A673 (cell line): ENCODE measurements around the gene TMEM74B. TPM values are rescaled to one million over a fixed set of nuclear protein-coding genes. Genes with fewer than 3 reads are reported as not detected.

Experiments used
- BruUV-seq: library from RNA; stranded (reverse); fragments of 400-500 nt; replicated peaks from 2 replicates; lab custom pipeline; 2021; lab: Mats Ljungman, UMichigan
- CTCF ChIA-PET: fragments of 300-600 bp; sonication (Branson Sonifier 250); formaldehyde crosslinking; loops from one replicate; lab custom pipeline; 2022; ENCODE audit warnings: antibody characterized with exemption; lab: Charles Lee
- POLR2A ChIA-PET: fragments of 300-600 bp; sonication (Branson Sonifier 250); formaldehyde crosslinking; loops from one replicate; lab custom pipeline; 2022; ENCODE audit warnings: antibody characterized with exemption; ENCODE audit not compliant: low non-redundant PET; lab: Charles Lee
- DNase-seq: peaks from one replicate; pipeline ENCODE4 v3.0.0-alpha.2; 2015; ENCODE audit warnings: low spot score
- H3K27ac ChIP-seq: fragments of 200-600 bp; sonication (generic); 2 replicates; pipeline ENCODE4 v1.5.1; 2016; ENCODE audit warnings: mixed run types, low read depth, mild to moderate bottlenecking, mixed read lengths, antibody characterized with exemption, low read length; ENCODE audit not compliant: poor library complexity, severe bottlenecking
- H3K27me3 ChIP-seq: fragments of 200-600 bp; sonication (generic); replicated peaks from 2 replicates; pipeline ENCODE4 v1.6.1; 2017; ENCODE audit warnings: mixed run types, low read depth, mild to moderate bottlenecking, mixed read lengths, antibody characterized with exemption, low read length; ENCODE audit not compliant: insufficient read depth, poor library complexity
- H3K36me3 ChIP-seq: fragments of 200-600 bp; sonication (generic); 2 replicates; pipeline ENCODE4 v1.6.1; 2016; ENCODE audit warnings: mixed run types, mild to moderate bottlenecking, mixed read lengths, antibody characterized with exemption, low read length; ENCODE audit not compliant: insufficient read depth, poor library complexity, severe bottlenecking
- H3K4me1 ChIP-seq: fragments of 200-600 bp; sonication (generic); 2 replicates; pipeline ENCODE4 v1.6.1; 2017; ENCODE audit warnings: mixed run types, mild to moderate bottlenecking, mixed read lengths, antibody characterized with exemption, low read length; ENCODE audit not compliant: insufficient read depth, poor library complexity, severe bottlenecking
- H3K4me3 ChIP-seq: fragments of 200-600 bp; sonication (generic); 2 replicates; pipeline ENCODE4 v1.5.1; 2016; ENCODE audit warnings: low read depth, mixed run types, mild to moderate bottlenecking, mixed read lengths, low read length; ENCODE audit not compliant: poor library complexity, severe bottlenecking
- H3K9me3 ChIP-seq: fragments of 200-600 bp; sonication (generic); 2 replicates; pipeline ENCODE4 v1.6.1; 2016; ENCODE audit warnings: mixed run types, low read depth, mild to moderate bottlenecking, mixed read lengths, antibody characterized with exemption, low read length; ENCODE audit not compliant: poor library complexity, severe bottlenecking
- CTCF ChIP-seq: fragments of 300-800, 200-600 bp; sonication (generic); conservative IDR thresholded peaks from 2 replicates; pipeline ENCODE4 v1.5.1; 2017; ENCODE audit warnings: low read depth, mild to moderate bottlenecking, antibody characterized with exemption, low read length, moderate library complexity, mixed read lengths
- EZH2 ChIP-seq: fragments of 200-600 bp; sonication (generic); IDR thresholded peaks from 2 replicates; pipeline ENCODE4 v1.6.1; 2017; ENCODE audit warnings: borderline replicate concordance, low read depth, mild to moderate bottlenecking, mixed read lengths, antibody characterized with exemption, low read length; ENCODE audit not compliant: poor library complexity, severe bottlenecking
- intact Hi-C: fragments of 100-400 bp; cut with micrococcal nuclease; formaldehyde crosslinking; loops from one replicate; pipeline ENCODE4 v1.10.0; 2022; ENCODE audit not compliant: unreplicated experiment
- total RNA-seq: library from RNA; stranded (reverse); gene quantifications from 2 replicates; pipeline ENCODE4 v1.2.3, GENCODE V29; 2021

Gene TMEM74B
- total RNA-seq, 1 experiment from 2014 or later: not detected

GRCh38 chr20:1212607-1213396 lies 28.0 kb upstream of the TMEM74B start:
- ChIA-PET POLR2A (no interaction called here), CTCF (interaction anchor here (0.9 to 1.3 kb wide), 4 partner anchors 104 to 394 kb away, joined by 3 to 4 read pairs (median 3); no protein-coding TSS in a partner anchor)
- peaks cover 5% of the 10 kb centered on the region for H3K4me1 ChIP-seq
- H3K27me3 ChIP-seq: no peaks in the 10 kb centered on the region
- no peaks in the 10 kb centered on the region for H3K9me3 ChIP-seq
- TF ChIP-seq CTCF (peak; percentile 87), EZH2 (no peak)
- intact Hi-C loops: loop anchor here (5.0 kb wide), 2 partner anchors 106 to 396 kb away; no protein-coding TSS in a partner anchor
- H3K27ac ChIP-seq: no peak overlapping the region
- no TSS peak for BruUV-seq
- H3K4me3 ChIP-seq: no peak overlapping the region
- H3K36me3 ChIP-seq: no peaks in the 10 kb centered on the region
- DNase-seq: peak; percentile 84

- Histone ChIP-seq H3K4me3 (no peak overlapping the region), H3K27ac (no peak overlapping the region), H3K36me3 (no peaks in the 10 kb centered on the region), H3K4me1 (peaks cover 5% of the 10 kb centered on the region), H3K9me3 (no peaks in the 10 kb centered on the region), H3K27me3 (no peaks in the 10 kb centered on the region)
- CTCF ChIA-PET: interaction anchor here (0.7 to 1.3 kb wide), 3 partner anchors 103 to 339 kb away, joined by 3 to 4 read pairs (median 4); no protein-coding TSS in a partner anchor
- POLR2A ChIA-PET: interaction anchor here (0.7 kb wide), 1 partner anchor 929 kb away, joined by 4 read pairs; no protein-coding TSS in a partner anchor
- intact Hi-C loops: loop anchor here (5.0 kb wide), 2 partner anchors 105 to 395 kb away; no protein-coding TSS in a partner anchor
- no peak for DNase-seq
- TF ChIP-seq EZH2: no peak
- no peak for TF ChIP-seq CTCF
- BruUV-seq: no TSS peak
These were observed 27.2 kb upstream of the TMEM74B start for GRCh38 chr20:1212023-1212422.

GRCh38 chr20:1210501-1210900 lies 25.7 kb upstream of the TMEM74B start:
- intact Hi-C loops: loop anchor here (5.0 kb wide), 2 partner anchors 103 to 393 kb away; no protein-coding TSS in a partner anchor
- CTCF ChIA-PET: no interaction called here
- BruUV-seq: no TSS peak

More at GRCh38 chr20:1210501-1210900, 25.7 kb upstream of the TMEM74B start:
- no peaks in the 10 kb centered on the region for H3K36me3 ChIP-seq
- H3K27ac ChIP-seq: no peak overlapping the region
- H3K27me3 ChIP-seq: no peaks in the 10 kb centered on the region
- H3K4me3 ChIP-seq: no peak overlapping the region
- DNase-seq: no peak
- POLR2A ChIA-PET: no interaction called here
- no peaks in the 10 kb centered on the region for H3K9me3 ChIP-seq
- TF ChIP-seq EZH2 (no peak), CTCF (no peak)
- H3K4me1 ChIP-seq: peaks cover 2% of the 10 kb centered on the region
